GM18907 (cell line): ENCODE results near the gene MMP11.

Source experiments
- ATAC-seq: cut with Tn5 transposase; IDR thresholded peaks from one replicate; pipeline ENCODE4 v1.9.1; 2021; ENCODE audit warnings: mild to moderate bottlenecking, moderate library complexity; ENCODE audit not compliant: unreplicated experiment

The MMP11 gene

DNA sequence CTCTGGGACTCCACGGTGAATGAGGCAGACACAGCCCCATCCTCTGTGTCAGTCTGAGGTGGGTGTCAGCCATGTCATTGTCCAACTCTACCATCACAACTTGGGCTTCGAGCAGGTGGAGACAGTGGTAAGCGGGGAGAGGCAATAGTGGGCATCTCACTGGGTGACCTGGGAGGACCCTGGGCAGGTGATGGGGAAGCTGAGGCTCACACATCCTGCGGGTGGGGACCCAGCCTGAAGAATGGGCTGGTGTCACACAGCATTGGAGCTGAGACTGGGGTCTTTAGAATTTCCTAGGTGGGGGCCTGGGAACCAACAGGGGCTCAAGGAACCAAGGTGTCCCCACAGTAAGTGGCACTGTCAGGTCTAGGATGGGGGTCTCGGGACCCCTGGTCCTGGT, 7.1 kb downstream of the MMP11 start:
- no peak for ATAC-seq

- no peak for ATAC-seq
These were observed 7.6 kb downstream of the MMP11 start for GRCh38 chr22:23780146-23780748.

DNA sequence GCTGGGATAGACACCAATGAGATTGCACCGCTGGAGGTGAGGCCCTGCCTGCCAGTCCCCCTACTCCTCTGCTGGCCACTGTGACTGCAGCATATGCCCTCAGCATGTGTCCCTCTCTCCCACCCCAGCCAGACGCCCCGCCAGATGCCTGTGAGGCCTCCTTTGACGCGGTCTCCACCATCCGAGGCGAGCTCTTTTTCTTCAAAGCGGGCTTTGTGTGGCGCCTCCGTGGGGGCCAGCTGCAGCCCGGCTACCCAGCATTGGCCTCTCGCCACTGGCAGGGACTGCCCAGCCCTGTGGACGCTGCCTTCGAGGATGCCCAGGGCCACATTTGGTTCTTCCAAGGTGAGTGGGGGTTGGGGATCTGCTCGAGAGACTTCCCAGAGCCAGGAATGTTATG, 8.4 kb downstream of the MMP11 start:
- no peak for ATAC-seq

DNA sequence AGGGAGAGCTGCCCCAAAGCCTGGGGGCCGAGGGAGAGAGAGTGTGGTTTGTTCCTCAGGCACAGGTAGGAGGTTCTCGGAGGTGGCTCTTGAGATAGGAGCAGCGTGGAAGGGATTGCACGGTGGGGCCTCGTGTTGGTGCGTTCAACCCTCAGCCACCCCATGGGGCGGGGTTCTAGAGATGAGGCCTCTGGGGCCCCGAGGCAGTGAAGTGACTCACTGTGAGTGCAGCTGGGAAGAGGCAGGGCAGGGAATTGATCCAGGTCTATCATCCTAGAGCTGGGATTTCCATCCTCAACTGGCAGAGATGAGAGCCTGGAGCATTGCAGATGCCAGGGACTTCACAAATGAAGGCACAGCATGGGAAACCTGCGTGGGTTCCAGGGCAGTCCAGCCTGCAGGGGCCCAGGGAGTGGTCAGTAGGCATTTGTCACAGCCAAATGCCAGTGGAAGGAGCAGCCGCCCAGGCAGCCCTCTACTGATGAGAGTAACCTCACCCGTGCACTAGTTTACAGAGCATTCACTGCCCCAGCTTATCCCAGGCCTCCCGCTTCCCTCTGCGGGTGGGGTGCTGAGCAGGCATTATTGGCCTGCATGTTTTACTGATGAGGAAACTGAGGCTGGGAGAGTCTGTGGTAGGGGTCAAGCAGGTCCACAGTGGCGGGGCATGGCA, 9.0 kb downstream of the MMP11 start:
- ATAC-seq, result no peak

DNA sequence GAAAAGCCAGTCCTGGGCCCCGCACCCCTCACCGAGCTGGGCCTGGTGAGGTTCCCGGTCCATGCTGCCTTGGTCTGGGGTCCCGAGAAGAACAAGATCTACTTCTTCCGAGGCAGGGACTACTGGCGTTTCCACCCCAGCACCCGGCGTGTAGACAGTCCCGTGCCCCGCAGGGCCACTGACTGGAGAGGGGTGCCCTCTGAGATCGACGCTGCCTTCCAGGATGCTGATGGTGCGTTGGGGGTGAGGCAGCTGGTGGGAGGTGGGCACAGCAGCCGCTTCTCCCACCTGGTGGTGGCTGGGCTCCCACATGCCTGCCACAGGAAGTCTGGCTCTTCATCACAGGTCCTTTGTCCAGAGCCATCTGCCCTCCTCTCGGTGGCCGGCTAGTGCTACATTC, 9.6 kb downstream of the MMP11 start:
- no peak for ATAC-seq

GRCh38 chr22:23782703-23783102, 10.1 kb downstream of the MMP11 start:
- ATAC-seq, result no peak

DNA sequence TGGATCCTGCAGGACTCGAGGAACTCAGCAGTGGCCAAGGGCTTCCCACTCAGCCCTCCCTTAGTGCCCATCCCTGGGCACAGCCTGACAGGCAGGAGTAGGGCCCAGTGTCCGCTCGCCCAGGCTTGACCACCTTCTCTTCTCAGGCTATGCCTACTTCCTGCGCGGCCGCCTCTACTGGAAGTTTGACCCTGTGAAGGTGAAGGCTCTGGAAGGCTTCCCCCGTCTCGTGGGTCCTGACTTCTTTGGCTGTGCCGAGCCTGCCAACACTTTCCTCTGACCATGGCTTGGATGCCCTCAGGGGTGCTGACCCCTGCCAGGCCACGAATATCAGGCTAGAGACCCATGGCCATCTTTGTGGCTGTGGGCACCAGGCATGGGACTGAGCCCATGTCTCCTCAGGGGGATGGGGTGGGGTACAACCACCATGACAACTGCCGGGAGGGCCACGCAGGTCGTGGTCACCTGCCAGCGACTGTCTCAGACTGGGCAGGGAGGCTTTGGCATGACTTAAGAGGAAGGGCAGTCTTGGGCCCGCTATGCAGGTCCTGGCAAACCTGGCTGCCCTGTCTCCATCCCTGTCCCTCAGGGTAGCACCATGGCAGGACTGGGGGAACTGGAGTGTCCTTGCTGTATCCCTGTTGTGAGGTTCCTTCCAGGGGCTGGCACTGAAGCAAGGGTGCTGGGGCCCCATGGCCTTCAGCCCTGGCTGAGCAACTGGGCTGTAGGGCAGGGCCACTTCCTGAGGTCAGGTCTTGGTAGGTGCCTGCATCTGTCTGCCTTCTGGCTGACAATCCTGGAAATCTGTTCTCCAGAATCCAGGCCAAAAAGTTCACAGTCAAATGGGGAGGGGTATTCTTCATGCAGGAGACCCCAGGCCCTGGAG, 10.9 kb downstream of the MMP11 start:
- no peak for ATAC-seq

GRCh38 chr22:23784215-23784732, 11.6 kb downstream of the MMP11 start:
- ATAC-seq, result no peak

- no peak for ATAC-seq
These were observed 13.6 kb downstream of the MMP11 start for GRCh38 chr22:23786261-23786710.

DNA sequence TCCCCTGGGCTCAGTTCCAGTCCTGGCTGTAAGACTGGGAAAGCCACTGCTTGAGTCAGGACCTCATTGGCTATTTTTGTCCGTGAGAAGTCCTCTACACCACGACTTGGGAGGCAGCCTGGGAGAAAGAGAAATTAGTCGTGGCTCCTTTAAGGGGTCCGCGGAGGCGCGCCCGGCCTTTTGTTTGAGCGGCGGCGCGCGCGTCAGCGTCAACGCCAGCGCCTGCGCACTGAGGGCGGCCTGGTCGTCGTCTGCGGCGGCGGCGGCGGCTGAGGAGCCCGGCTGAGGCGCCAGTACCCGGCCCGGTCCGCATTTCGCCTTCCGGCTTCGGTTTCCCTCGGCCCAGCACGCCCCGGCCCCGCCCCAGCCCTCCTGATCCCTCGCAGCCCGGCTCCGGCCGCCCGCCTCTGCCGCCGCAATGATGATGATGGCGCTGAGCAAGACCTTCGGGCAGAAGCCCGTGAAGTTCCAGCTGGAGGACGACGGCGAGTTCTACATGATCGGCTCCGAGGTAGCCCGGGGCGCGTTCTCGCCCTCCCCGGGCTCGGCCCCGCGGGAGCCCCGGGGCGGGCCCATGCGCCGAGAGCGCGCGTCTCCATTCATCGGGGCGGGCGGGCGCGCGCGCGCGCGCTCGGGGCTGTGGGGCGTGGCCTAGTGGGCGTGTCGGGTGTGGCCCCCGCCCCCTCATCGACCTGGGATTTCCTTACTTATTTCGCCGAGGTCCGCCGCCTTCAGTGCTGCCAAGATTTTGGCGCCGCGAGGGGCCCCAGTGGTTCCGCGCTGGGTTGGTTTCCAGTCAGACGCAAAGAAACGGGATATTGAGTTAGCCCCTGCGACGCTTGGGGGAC, 14.3 kb downstream of the MMP11 start, which contains the start of gene SMARCB1:
SMARCB1 (plus strand) TSS at position 215 of the 848 bp plus-strand sequence; CDS start at position 419, 204 bp downstream.
- peak; percentile 66 for ATAC-seq

DNA sequence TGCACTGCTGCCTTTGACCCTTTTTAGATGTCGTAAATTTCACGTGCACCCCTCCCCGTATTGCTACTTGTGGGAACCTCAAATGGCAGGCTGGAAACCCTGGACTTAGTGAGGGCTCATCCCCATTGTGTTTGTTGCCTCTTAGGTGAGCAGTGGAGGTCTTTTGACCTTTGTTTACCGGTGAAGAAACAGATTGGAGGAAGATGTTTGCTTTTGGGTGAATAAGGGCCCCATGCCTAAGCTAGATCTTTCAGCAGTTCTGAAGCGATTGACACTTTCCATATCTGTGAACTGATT, 14.9 kb downstream of the MMP11 start:
- peak; percentile 23 for ATAC-seq

- no peak for ATAC-seq
These were observed 15.3 kb downstream of the MMP11 start for GRCh38 chr22:23787910-23788309.

DNA sequence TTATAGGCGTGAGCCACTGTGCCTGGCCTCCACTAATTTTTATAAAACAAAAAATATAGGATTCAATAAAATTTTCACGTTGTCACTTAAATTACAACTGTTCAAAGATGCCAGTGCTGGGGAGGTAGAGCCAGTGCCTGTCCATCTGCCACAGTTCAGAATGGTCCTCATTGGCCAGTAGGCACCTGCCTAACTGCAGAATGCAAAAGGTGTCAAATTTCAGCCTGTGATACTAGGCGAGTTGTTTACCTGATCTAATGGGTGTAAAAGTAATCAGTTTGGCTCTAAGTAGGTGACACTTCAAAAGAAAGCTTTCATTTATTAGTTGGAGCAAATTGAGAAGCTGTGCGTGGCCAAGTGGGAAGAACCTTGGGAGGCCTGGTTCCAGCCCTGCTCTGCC, 16.5 kb downstream of the MMP11 start:
- no peak for ATAC-seq

- no peak for ATAC-seq
These were observed 17.0 kb downstream of the MMP11 start for GRCh38 chr22:23789638-23790037.

DNA sequence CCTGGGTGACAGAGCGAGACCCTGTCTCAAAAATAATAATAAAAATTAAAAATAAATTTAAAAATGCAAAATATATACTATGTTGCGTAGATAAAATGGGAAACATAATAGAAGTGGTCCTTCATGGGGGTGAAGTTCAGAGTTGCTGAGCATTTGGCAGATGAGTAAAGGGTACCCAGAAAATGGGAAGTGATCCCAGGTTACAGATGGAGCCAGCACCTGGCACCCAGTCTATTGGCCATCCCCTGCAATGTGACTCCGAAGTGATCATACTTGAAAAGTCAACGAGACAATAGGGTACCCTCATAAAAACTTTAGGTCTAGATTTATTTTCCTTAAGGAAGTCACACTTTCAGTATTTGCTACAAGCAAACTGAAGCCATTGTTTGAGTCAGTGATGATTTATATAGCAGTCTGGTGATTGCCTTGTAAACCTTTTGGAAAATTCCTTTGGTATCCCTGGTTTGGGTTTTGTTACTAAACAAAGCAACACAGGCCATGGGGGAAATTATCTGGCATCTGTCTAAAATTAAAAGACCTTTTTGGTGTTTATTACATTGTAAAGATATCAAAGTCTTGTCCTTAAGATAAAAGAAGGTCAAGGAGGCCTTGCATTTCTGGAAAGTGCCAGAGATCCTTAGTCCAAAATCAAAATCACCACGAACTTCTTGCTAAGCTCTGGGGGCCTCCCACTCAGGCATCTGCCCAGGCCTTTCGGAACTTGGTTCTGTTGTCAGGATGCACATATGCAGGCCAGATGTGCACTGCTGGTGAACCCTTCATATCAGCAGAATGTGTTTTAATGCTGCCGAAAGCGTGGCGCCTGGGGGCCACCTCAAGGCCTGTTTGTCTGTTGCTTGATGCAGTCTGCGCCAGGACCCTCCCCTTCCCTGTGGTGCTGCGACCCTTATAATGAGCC, 18.4 kb downstream of the MMP11 start:
- no peak for ATAC-seq

- ATAC-seq, result no peak
These were observed 19.3 kb downstream of the MMP11 start for GRCh38 chr22:23791738-23792645.

- ATAC-seq, result no peak
These were observed 20.7 kb downstream of the MMP11 start for GRCh38 chr22:23793326-23793725.

DNA sequence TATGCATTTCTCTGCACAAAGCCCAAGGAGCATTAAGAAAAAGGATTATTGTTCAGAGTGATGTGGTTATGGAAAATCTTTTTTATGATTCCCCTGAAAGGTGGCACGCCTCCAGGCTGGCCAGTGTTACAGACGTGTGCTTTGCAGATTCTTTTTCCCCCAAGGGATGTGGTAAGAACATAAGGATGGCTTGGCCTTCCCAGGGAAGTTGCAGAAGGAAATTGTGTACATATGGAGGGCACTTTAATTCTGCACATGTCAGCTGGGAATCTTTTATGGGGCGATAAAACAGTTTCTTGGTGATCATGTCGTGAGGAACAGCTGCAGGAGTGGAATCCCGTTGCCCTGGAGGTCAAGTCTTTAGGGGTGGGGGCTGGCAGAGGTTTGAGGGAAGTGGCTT, 23.8 kb downstream of the MMP11 start:
- ATAC-seq, result no peak
